ENCODE data around the gene ATG9B.
"Not testable (repeated sequence)": the region's sequence is repeated elsewhere in the genome, so short reads cannot be mapped to it uniquely, and the experiment has no call there.

Gene ATG9B

GRCh38 chr7:151035026-151035717, 10.9 kb upstream of the ATG9B start:
- DNase-seq (ENCODE audit: low read depth in 2 of 2): no peak

- DNase-seq (ENCODE audit: low read depth in 2 of 2): no peak
These were observed 10.2 kb upstream of the ATG9B start for GRCh38 chr7:151034312-151035025.

GRCh38 chr7:151033864-151034249, 9.6 kb upstream of the ATG9B start:
- DNase-seq (ENCODE audit: low read depth in 2 of 2): no peak

GRCh38 chr7:151032936-151033863, 8.9 kb upstream of the ATG9B start:
- no peak for DNase-seq (ENCODE audit: low read depth in 2 of 2)

GRCh38 chr7:151031011-151031410, 6.7 kb upstream of the ATG9B start:
- DNase-seq (ENCODE audit: low read depth in 2 of 2): no peak

GRCh38 chr7:151028948-151029501, 4.7 kb upstream of the ATG9B start:
- DNase-seq (ENCODE audit: low read depth in 2 of 2): no peak

GRCh38 chr7:151028131-151028947, 4.0 kb upstream of the ATG9B start, which contains the start of gene ABCB8:
Gene ABCB8 (plus strand): TSS chr7:151028450. CDS start chr7:151028516, 66 bp downstream.
- peak; percentile 94 to 98 for DNase-seq (ENCODE audit: low read depth in 2 of 2)

GRCh38 chr7:151027728-151028130, 3.4 kb upstream of the ATG9B start:
- peak in 1 of 2 donors; percentile 50 for DNase-seq (ENCODE audit: low read depth in 2 of 2)

GRCh38 chr7:151026771-151027727, 2.8 kb upstream of the ATG9B start:
- not testable (repeated sequence) for DNase-seq (ENCODE audit: low read depth in 2 of 2)

GRCh38 chr7:151025924-151026671, 1.8 kb upstream of the ATG9B start:
- DNase-seq (ENCODE audit: low read depth in 2 of 2): no peak

- no peak for DNase-seq (ENCODE audit: low read depth in 2 of 2)
These were observed 1.1 kb downstream of the ATG9B start for GRCh38 chr7:151023232-151023631.

GRCh38 chr7:151020231-151020630, 4.1 kb downstream of the ATG9B start:
- DNase-seq (ENCODE audit: low read depth in 2 of 2): no peak

- no peak for DNase-seq (ENCODE audit: low read depth in 2 of 2)
These were observed 5.2 kb downstream of the ATG9B start for GRCh38 chr7:151019130-151019447.

- no peak for DNase-seq (ENCODE audit: low read depth in 2 of 2)
These were observed 5.7 kb downstream of the ATG9B start for GRCh38 chr7:151018421-151019129.

GRCh38 chr7:151017953-151018420, 6.3 kb downstream of the ATG9B start:
- DNase-seq (ENCODE audit: low read depth in 2 of 2): peak; percentile 57 to 69

GRCh38 chr7:151017370-151017952, 6.8 kb downstream of the ATG9B start:
- no peak for DNase-seq (ENCODE audit: low read depth in 2 of 2)

GRCh38 chr7:151016942-151017341, 7.4 kb downstream of the ATG9B start:
- DNase-seq (ENCODE audit: low read depth in 2 of 2): no peak

GRCh38 chr7:151016505-151016904, 7.8 kb downstream of the ATG9B start:
- no peak for DNase-seq (ENCODE audit: low read depth in 2 of 2)

All from stimulated activated CD8-positive, alpha-beta memory T cell treated with anti-CD3 and anti-CD28 coated beads, Interleukin-15, amount 100 ng/mL, for 4 hours (primary cell).